Nephron progenitor cell (in vitro differentiated cells): ENCODE data around the gene TAS2R1.

Experiments
- DNase-seq: peaks from one replicate; pipeline ENCODE4 v3.0.0; 2021
- H3K27ac Mint-ChIP-seq: 2 replicates; pipeline ENCODE4 v1.8.0; 2021; ENCODE audit warnings: mild to moderate bottlenecking, moderate library complexity, mixed read lengths
- H3K27me3 Mint-ChIP-seq: 2 replicates; pipeline ENCODE4 v1.8.0; 2021; ENCODE audit warnings: mild to moderate bottlenecking, low read depth, mixed read lengths; ENCODE audit not compliant: poor library complexity
- H3K36me3 Mint-ChIP-seq: 2 replicates; pipeline ENCODE4 v1.8.0; 2021; ENCODE audit warnings: low read depth, mixed read lengths
- H3K4me1 Mint-ChIP-seq: 2 replicates; pipeline ENCODE4 v1.8.0; 2021; ENCODE audit warnings: mixed read lengths
- H3K4me3 Mint-ChIP-seq: 2 replicates; pipeline ENCODE4 v1.8.0; 2021; ENCODE audit warnings: mild to moderate bottlenecking, moderate library complexity, mixed read lengths
- H3K9me3 Mint-ChIP-seq: 2 replicates; pipeline ENCODE4 v1.8.0; 2021; ENCODE audit warnings: mild to moderate bottlenecking, moderate library complexity, mixed read lengths
- CTCF ChIP-seq: fragments of 200-600 bp; sonication (generic); IDR thresholded peaks from 2 replicates; pipeline ENCODE4 v1.5.0; 2021; ENCODE audit warnings: antibody characterized with exemption

Gene TAS2R1

GRCh38 chr5:9594913-9595312, 35.2 kb downstream of the TAS2R1 start:
- Mint-ChIP-seq H3K4me1 (peaks cover 19% of the 10 kb centered on the region), H3K36me3 (no peaks in the 10 kb centered on the region), H3K27me3 (peaks cover 12% of the 10 kb centered on the region), H3K9me3 (no peaks in the 10 kb centered on the region), H3K27ac (no peak overlapping the region), H3K4me3 (no peak overlapping the region)
- no peak for DNase-seq
- TF ChIP-seq CTCF, result no peak

GRCh38 chr5:9589049-9589835, 40.9 kb downstream of the TAS2R1 start:
- H3K4me1 Mint-ChIP-seq, result no peaks in the 10 kb centered on the region
- peaks cover 8% of the 10 kb centered on the region for H3K27me3 Mint-ChIP-seq
- no peaks in the 10 kb centered on the region for H3K36me3 Mint-ChIP-seq
- no peak overlapping the region for H3K27ac Mint-ChIP-seq
- no peak for DNase-seq
- no peak overlapping the region for H3K4me3 Mint-ChIP-seq
- TF ChIP-seq CTCF, result no peak
- no peaks in the 10 kb centered on the region for H3K9me3 Mint-ChIP-seq

- Mint-ChIP-seq H3K27ac (peak overlapping the region; percentile 48), H3K4me3 (no peak overlapping the region), H3K4me1 (peaks cover 3% of the 10 kb centered on the region), H3K36me3 (no peaks in the 10 kb centered on the region), H3K27me3 (peaks cover 8% of the 10 kb centered on the region), H3K9me3 (no peaks in the 10 kb centered on the region)
- TF ChIP-seq CTCF, result no peak
- no peak for DNase-seq
Observed at GRCh38 chr5:9588254-9588653, 41.9 kb downstream of the TAS2R1 start.

- no peak for DNase-seq
- H3K9me3 Mint-ChIP-seq, result no peaks in the 10 kb centered on the region
- peaks cover 3% of the 10 kb centered on the region for H3K4me1 Mint-ChIP-seq
- no peak for TF ChIP-seq CTCF
- H3K27me3 Mint-ChIP-seq, result peaks cover 8% of the 10 kb centered on the region
- no peak overlapping the region for H3K4me3 Mint-ChIP-seq
- no peak overlapping the region for H3K27ac Mint-ChIP-seq
- no peaks in the 10 kb centered on the region for H3K36me3 Mint-ChIP-seq
Observed at GRCh38 chr5:9587135-9587534, 43.0 kb downstream of the TAS2R1 start.

GRCh38 chr5:9582406-9582805, 47.7 kb downstream of the TAS2R1 start:
- no peaks in the 10 kb centered on the region for H3K27me3 Mint-ChIP-seq
- TF ChIP-seq CTCF, result no peak
- no peak for DNase-seq
- no peaks in the 10 kb centered on the region for H3K9me3 Mint-ChIP-seq
- no peak overlapping the region for H3K27ac Mint-ChIP-seq
- H3K4me3 Mint-ChIP-seq, result no peak overlapping the region
- peaks cover 3% of the 10 kb centered on the region for H3K4me1 Mint-ChIP-seq
- H3K36me3 Mint-ChIP-seq, result no peaks in the 10 kb centered on the region
